Fibroblast of the aortic adventitia (primary cell): ENCODE results near the gene SMPX. TPM values are rescaled to one million over a fixed set of nuclear protein-coding genes. Genes with fewer than 3 reads are reported as not detected.

Experiments
- DNase-seq: peaks from one replicate; pipeline ENCODE4 v3.0.0-alpha.2; 2010; ENCODE audit warnings: low read depth
- H3K4me3 ChIP-seq: 2 replicates; pipeline ENCODE4 v1.5.1; 2011; ENCODE audit warnings: low read depth, mild to moderate bottlenecking, control low read depth, low read length, moderate library complexity
- total RNA-seq: library from RNA; depleted of rRNA; stranded (reverse); fragments of >200 nt; gene quantifications from 2 replicates; pipeline ENCODE4 v1.2.3, GENCODE V29; 2012; ENCODE audit warnings: low replicate concordance
- TF ChIP-seq, protein P1 (sequence below): IDR thresholded peaks from 2 replicates; pipeline ENCODE4 v1.5.1; 2011; ENCODE audit warnings: mild to moderate bottlenecking, low read length, control low read depth, inconsistent platforms; ENCODE audit not compliant: insufficient read depth

SMPX gene
- total RNA-seq, 1 donor = not detected

- no peak overlapping the region for H3K4me3 ChIP-seq
- TF ChIP-seq, protein P1, sequence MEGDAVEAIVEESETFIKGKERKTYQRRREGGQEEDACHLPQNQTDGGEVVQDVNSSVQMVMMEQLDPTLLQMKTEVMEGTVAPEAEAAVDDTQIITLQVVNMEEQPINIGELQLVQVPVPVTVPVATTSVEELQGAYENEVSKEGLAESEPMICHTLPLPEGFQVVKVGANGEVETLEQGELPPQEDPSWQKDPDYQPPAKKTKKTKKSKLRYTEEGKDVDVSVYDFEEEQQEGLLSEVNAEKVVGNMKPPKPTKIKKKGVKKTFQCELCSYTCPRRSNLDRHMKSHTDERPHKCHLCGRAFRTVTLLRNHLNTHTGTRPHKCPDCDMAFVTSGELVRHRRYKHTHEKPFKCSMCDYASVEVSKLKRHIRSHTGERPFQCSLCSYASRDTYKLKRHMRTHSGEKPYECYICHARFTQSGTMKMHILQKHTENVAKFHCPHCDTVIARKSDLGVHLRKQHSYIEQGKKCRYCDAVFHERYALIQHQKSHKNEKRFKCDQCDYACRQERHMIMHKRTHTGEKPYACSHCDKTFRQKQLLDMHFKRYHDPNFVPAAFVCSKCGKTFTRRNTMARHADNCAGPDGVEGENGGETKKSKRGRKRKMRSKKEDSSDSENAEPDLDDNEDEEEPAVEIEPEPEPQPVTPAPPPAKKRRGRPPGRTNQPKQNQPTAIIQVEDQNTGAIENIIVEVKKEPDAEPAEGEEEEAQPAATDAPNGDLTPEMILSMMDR = no peak
- no peak for DNase-seq
Observed at GRCh38 chrX:21662761-21663160, 95.2 kb downstream of the SMPX start.

GRCh38 chrX:21661316-21661715 is 96.6 kb downstream of the SMPX start:
- no peak for DNase-seq
- TF ChIP-seq, protein P1 = no peak
- no peak overlapping the region for H3K4me3 ChIP-seq

DNA sequence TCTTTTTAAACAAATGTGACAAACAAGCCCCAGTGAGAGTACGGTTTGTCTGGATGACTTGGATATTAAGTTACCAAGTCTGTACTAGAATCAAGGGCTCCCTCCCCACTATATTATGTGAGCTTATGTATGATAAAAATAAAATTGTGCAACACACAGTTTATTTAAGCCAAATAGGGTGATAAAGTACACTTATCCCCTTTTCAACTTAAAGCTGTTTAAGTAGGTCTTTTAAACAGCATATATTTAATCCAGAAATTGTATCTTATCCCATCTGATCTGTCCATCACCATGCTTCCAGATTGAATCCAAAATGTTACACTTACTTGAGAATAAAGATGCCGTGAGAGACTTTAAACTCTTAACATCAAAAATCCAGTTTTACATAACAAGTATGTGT is 97.8 kb downstream of the SMPX start:
- no peak for DNase-seq
- H3K4me3 ChIP-seq = no peak overlapping the region
- TF ChIP-seq, protein P1 = no peak

DNA sequence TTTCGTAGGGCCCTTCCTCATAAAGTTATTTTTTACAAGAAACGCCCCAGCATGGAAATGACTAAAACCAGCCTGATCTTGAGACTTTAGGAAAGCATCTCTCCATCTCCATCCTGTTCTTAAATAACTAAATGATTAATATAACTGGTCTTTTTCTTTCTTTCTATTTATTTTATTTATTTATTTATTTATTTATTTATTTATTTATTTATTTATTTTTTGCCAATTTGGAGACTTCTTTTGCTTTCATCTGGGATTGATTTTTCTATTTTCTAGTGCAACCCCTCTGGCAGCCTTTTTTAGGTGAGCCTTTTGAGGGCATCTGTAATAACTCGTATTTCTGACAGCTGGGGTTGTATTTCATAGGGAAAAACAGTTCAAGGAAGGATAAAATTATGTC is 98.6 kb downstream of the SMPX start:
- TF ChIP-seq, protein P1 = no peak
- DNase-seq = no peak
- H3K4me3 ChIP-seq = no peak overlapping the region

GRCh38 chrX:21658746-21659145 is 99.2 kb downstream of the SMPX start:
- TF ChIP-seq, protein P1 = no peak
- no peak overlapping the region for H3K4me3 ChIP-seq
- no peak for DNase-seq

DNA sequence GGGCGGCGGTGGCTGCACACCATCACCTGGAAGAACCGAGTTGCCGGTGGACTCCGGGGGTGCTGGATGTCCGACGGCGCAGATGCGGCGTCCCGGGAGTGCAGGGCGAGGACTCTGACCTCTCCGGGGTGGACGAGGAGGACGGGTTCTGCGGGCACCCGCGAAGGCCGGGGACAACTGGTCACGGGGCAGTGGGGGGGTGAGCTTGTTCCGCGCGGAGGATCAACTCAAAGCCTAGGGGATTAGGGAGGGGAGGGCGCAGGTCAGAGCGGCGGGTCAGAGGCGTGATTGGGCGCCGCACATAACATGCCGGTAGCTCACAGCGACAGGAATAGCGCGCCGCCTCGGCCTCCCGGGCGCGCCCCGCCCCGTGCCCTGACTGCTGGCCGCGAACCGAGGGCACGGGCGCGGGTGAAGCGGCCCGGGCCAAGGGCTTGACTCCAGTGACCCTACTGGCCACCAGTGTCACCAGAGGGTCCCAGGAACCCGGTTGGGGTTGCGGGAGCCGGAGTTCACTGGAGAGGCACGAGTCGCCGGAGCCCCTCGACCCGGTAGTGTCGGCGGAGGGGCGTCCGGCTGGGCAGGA is 99.7 kb downstream of the SMPX start, which contains the start of gene KLHL34:
Gene KLHL34 (minus strand): TSS at position 179 of the 586 bp plus-strand sequence. CDS start 542 bp downstream, outside the sequence.
- no peak within 1 kb of the TSS for H3K4me3 ChIP-seq
- TF ChIP-seq, protein P1 = no peak
- DNase-seq = no peak
